NCI-H2171 treated with DMSO at 0.1 percent for 48 hours (cell line): ENCODE data around the gene MEIOB.

Experiments
- DNase-seq: peaks from one replicate; lab custom pipeline; 2025; lab: John Stamatoyannopoulos, UW

MEIOB gene

DNA sequence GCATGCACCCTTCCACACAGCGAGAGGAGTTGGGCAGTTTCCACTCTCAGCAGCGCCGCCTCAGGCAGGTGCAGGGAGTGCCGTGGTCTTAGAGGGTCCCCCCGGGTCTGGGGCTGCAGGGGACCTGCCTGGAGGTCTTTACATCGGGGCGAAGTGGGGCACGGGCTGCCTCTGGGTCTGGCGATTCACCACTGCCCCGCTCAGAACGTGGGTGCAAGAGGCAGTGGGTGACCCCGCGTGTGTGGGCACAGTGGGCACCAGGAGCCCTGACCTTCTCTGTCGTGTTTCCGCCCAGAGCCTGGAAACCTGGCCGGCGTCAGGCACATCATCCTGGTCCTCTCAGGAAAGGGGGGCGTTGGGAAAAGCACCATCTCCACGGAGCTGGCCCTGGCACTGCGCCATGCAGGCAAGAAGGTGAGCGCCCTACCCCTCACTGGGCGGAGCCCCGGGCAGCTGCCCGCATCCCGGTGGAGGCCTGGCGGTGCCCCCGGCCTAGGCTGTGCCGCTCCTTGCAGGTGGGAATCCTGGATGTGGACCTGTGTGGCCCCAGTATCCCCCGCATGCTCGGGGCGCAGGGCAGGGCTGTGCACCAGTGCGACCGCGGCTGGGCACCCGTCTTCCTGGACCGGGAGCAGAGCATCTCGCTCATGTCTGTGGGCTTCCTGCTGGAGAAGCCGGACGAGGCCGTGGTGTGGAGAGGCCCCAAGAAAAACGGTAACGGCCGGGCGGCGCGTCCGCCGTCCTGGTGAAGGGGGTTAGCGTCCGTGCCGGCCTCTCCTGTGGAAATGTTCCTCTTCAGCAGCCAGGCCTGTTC lies 85.5 kb downstream of the MEIOB start:
- DNase-seq = no peak

DNA sequence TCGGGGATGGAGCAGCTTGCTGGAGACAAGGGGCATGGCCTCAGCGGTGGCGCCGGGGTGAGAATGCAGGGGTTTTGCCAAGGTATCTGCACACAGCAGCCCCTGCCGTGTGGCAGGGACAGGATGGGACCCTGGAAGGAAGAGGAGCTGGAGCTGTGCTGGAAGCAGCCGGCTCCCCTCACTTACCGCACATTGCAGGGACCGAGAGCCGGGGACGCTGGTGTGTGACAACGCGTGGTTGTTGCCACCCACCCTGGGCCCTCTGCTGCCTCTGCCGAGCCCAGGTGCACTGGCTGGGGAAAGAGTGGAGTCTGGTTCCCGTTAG lies 86.2 kb downstream of the MEIOB start:
- DNase-seq = no peak

DNA sequence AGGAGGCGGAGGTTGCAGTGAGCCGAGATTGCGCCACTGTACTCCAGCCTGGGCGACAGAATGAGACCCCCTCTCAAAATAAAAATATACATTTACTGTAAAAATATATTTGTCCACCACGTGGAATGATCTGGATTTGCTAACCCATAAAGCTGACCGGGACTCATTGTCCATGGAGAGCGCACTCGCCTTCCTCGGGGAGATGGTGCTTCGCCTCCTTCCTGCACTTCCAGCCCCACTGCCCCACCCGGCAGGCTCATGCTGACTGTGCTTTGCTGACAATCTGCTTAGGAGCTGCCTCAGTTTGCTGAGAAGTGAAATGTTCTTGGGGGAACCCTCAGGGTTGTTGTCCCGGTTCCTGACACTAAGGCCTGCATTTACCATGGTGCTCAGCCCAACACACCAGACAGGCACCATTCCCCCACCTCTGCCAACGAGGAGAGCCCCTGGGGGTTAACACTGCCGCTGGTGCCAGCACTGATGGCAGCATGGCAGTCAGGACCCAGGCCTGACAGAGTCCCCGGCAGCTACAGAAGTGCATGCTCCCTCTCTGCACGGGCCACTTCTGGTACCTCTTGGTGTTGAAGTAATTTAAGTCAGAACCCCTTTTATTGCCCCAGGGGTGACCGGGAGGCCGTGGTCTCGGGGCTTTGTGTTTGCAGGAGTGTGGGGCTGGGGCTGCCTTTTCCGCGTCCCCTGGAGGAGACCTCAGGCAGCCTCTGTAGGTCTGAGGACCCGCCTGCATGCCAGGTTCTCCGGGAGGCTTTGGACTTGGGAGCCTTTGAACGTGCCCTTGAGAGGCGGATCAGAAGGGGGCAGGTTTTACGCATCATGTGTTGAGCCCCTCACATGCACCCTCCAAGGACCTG lies 86.8 kb downstream of the MEIOB start:
- DNase-seq = no peak
